Kidney epithelial cell (primary cell): ENCODE results near the gene CELSR3. TPM values are rescaled to one million over a fixed set of nuclear protein-coding genes. Genes with fewer than 3 reads are reported as not detected.

ENCODE experiments used
- DNase-seq: peaks from one replicate; pipeline ENCODE4 v3.0.0-alpha.2; 2010; ENCODE audit warnings: low read depth
- H3K27me3 ChIP-seq: 2 replicates; pipeline ENCODE4 v1.6.0; 2011; ENCODE audit warnings: low read length; ENCODE audit not compliant: control insufficient read depth, insufficient read depth
- H3K36me3 ChIP-seq: 2 replicates; pipeline ENCODE4 v1.5.1; 2011; ENCODE audit warnings: low read length; ENCODE audit not compliant: control insufficient read depth, insufficient read depth
- H3K4me3 ChIP-seq: 2 replicates; pipeline ENCODE4 v1.5.1; 2011; ENCODE audit warnings: low read depth, mild to moderate bottlenecking, control low read depth, low read length
- CTCF ChIP-seq: IDR thresholded peaks from 2 replicates; pipeline ENCODE4 v1.5.1; 2011; ENCODE audit warnings: mild to moderate bottlenecking, moderate library complexity, low read length, control low read depth, inconsistent platforms; ENCODE audit not compliant: insufficient read depth, poor library complexity, severe bottlenecking
- total RNA-seq: library from RNA; depleted of rRNA; stranded (reverse); fragments of >200 nt; gene quantifications from 2 replicates; pipeline ENCODE4 v1.2.3, GENCODE V29; 2015

The CELSR3 gene
- total RNA-seq, 1 donor from 2014 or later: 5.2 TPM

- peak; percentile 71 for TF ChIP-seq CTCF
- peaks cover 7% of the 10 kb centered on the region for H3K36me3 ChIP-seq
- no peak for DNase-seq
- H3K27me3 ChIP-seq: no peaks in the 10 kb centered on the region
- H3K4me3 ChIP-seq: peak within 1 kb of the TSS; percentile 95
Observed at GRCh38 chr3:48685603-48686511, 23.2 kb upstream of the CELSR3 start, which contains the start of gene NCKIPSD. Gene NCKIPSD, minus strand, starts transcription at chr3:48685915. Its CDS starts 108 bp downstream, at chr3:48685807.

GRCh38 chr3:48685293-48685602 is 22.6 kb upstream of the CELSR3 start:
- peaks cover 6% of the 10 kb centered on the region for H3K36me3 ChIP-seq
- DNase-seq: no peak
- H3K27me3 ChIP-seq: no peaks in the 10 kb centered on the region
- TF ChIP-seq CTCF: no peak
- H3K4me3 ChIP-seq: peak overlapping the region; percentile 95

GRCh38 chr3:48684480-48685143 is 21.9 kb upstream of the CELSR3 start:
- Histone ChIP-seq H3K36me3 (peaks cover 6% of the 10 kb centered on the region), H3K27me3 (no peaks in the 10 kb centered on the region), H3K4me3 (peak overlapping the region; percentile 95)
- no peak for TF ChIP-seq CTCF
- no peak for DNase-seq

- DNase-seq: no peak
- no peak overlapping the region for H3K4me3 ChIP-seq
- no peak for TF ChIP-seq CTCF
Observed at GRCh38 chr3:48684054-48684349, 21.3 kb upstream of the CELSR3 start.

GRCh38 chr3:48682786-48683185 is 20.1 kb upstream of the CELSR3 start:
- DNase-seq: no peak
- no peaks in the 10 kb centered on the region for H3K27me3 ChIP-seq
- H3K36me3 ChIP-seq: peaks cover 3% of the 10 kb centered on the region
- no peak overlapping the region for H3K4me3 ChIP-seq
- no peak for TF ChIP-seq CTCF

More at GRCh38 chr3:48684054-48684349, 21.3 kb upstream of the CELSR3 start:
- Histone ChIP-seq H3K27me3 (no peaks in the 10 kb centered on the region), H3K36me3 (peaks cover 7% of the 10 kb centered on the region)
